Loucy (cell line): ENCODE results near the gene AQP12A.

Experiments
- CTCF ChIP-seq: fragments of 200-600 bp; sonication (generic); conservative IDR thresholded peaks from 2 replicates; pipeline ENCODE4 v1.5.1; 2014; ENCODE audit warnings: mild to moderate bottlenecking, antibody characterized with exemption, low read length
- EZH2phosphoT487 ChIP-seq: fragments of 200-600 bp; IDR thresholded peaks from 2 replicates; pipeline ENCODE4 v1.6.1; 2018; ENCODE audit warnings: antibody characterized with exemption, mild to moderate bottlenecking, moderate library complexity, borderline replicate concordance

GRCh38 chr2:240746671-240747070 is 55.0 kb downstream of the AQP12A start:
- TF ChIP-seq CTCF (no peak), EZH2phosphoT487 (no peak)
